ENCODE measurements around the gene UMODL1.

UMODL1 gene

GRCh38 chr21:42060166-42060565, 11.0 kb upstream of the UMODL1 start:
- TF ChIP-seq CTCF (IDR thresholded peaks at IDR 0.05; ENCODE audit: low read depth, low read length), result no peak
- DNase-seq (ENCODE audit: extremely low read depth, low read depth), result no peak

DNA sequence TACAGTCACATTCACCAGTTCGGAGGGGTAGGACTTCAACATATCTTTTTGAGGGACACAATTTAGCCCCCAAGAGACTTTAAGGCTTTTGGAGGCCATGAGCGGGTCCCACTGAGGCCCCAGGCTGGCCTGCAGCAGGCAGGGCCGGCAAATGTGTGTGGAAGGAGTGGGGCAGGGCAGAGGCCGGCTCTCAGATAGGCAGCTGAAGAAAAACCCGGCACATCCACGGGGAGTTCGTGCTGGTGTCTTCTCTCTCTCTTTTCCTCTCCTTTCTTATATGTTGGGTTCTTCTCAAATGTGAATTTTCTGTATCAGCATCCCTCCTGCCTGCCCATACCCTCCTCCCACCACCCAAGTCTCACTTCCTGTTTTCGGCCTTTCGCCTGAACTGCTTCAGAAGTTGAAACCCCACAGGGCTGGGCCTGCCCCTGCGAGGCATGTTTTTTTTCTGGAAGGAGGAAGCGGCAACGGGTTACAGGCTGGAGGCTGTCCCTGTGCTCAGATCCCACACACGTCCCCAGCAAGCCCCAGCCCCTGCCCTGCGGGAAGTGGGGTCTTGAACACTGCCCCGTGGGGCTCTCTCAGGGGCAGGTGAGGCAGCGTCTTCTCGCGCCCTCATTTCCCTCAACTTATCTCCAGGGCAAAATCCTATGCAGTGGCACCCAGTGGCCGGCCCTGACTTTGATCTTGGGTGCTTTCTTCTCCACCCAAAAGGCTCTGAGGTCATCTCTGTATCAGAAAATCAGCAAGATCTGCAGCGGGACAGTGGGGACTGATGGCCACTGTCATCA, 9.7 kb upstream of the UMODL1 start:
- no peak for TF ChIP-seq CTCF (IDR thresholded peaks at IDR 0.05; ENCODE audit: low read depth, low read length)
- DNase-seq (ENCODE audit: extremely low read depth, low read depth), result no peak

DNA sequence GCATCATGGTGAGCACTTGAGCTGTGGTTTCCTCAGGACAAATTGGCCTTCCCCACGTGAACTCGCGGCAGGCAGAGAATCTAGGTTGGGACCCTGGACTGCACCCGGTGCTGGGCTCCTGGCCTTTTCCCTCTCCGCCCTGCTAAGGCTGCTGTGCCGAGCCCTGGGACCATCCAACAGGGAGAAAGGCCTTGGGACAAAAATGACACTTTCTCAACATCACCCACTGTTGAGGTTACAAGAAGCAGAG, 9.2 kb upstream of the UMODL1 start:
- DNase-seq (ENCODE audit: extremely low read depth, low read depth), result no peak
- TF ChIP-seq CTCF (IDR thresholded peaks at IDR 0.05; ENCODE audit: low read depth, low read length), result no peak

DNA sequence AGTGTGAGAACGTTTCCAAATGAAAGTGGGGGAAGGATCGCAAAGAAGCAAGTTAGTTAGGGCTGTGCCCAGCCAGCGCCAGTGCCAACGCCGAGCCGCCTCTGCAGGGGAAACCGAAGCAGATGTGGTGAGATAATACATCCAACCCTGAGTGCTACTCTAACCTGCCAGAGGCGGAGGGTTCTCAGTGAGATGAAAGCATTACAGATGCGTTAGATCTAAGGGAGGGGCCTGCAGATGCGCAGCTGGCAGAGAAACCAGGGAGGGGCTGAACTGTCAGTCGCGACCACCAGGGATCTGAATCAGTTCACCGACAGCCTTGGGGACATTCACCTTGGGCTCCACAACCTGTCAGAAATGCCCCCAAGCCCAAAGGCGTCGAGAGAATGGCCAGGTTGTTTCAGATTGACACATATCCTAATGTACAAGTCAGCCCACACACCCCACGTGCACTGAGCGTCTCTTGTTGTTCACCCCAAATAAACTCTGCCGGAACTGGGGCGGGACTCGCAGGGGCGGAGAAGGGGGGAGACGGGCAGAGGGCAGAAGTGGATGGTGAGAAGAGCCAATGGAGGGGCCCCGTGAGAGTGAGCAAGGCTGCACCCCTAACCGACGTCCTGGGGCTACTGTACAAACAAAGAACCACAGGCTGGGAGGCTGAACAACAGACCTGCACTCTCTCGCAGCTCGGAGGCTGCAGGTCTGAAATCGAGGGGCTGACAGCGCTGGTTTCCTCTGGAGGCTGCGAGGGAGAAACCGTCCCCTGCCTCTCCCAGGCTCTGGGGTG, 8.7 kb upstream of the UMODL1 start:
- DNase-seq (ENCODE audit: extremely low read depth, low read depth), result no peak
- no peak for TF ChIP-seq CTCF (IDR thresholded peaks at IDR 0.05; ENCODE audit: low read depth, low read length)

GRCh38 chr21:42063191-42063570, 7.9 kb upstream of the UMODL1 start:
- TF ChIP-seq CTCF (IDR thresholded peaks at IDR 0.05; ENCODE audit: low read depth, low read length), result no peak
- DNase-seq (ENCODE audit: extremely low read depth, low read depth), result no peak

DNA sequence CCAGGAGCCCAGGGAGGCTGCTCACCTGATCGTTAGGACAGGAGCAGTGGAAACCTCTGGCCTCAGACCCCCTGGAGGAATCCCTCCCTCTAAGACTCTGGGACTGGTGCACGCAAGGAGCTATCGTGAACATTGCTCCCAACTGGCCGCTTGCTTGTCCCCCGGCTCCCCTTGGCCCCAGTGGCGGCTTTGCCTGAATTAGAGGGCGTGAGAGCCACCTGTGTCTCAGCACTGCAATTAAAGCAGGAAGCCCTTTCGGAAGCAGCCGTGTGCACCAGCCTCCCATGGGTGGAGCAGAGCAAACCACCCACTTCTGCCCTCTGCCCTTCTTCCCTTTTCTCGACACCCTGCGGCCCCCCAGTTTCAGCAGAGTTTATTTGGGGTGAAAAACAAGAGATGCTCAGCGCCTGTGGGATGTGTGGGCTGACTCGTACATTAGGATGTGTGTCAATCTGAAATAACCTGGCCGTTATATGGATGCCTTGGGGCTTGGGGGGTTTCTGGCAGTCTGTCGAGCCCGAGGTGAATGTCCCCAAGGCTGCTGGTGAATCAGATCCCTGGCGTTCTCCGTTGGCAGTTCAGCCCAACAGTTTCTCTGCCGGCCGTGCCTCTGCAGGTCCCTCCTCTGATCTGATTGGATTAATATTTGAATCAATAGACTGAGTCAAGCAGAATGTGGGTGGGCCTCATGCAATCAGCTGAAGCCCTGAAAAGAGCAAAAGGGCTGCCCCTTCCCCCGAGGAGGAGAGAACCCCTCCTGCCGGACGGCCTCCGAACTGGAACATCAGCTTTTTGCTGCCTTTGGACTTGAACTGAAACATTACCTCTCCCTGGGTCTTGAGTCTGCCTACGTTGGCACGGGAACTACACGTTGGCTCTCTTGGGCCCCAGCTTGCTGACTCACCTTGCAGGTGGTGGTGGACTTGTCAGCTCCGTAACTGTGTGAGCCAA, 7.3 kb upstream of the UMODL1 start:
- TF ChIP-seq CTCF (IDR thresholded peaks at IDR 0.05; ENCODE audit: low read depth, low read length), result no peak
- no peak for DNase-seq (ENCODE audit: extremely low read depth, low read depth)

Data from AG09319 (cell line).